ENCODE data around the gene SORL1. TPM values are rescaled to one million over a fixed set of nuclear protein-coding genes. Genes with fewer than 3 reads are reported as not detected.

Gene SORL1
- total RNA-seq, 1 donor: 216 TPM

- H3K4me3 ChIP-seq (ENCODE audit: low read length): no peak overlapping the region
- no peaks in the 10 kb centered on the region for H3K27me3 ChIP-seq (ENCODE audit: insufficient read depth, low read length)
- H3K9me3 ChIP-seq (ENCODE audit: low read depth, low read length): no peaks in the 10 kb centered on the region
- H3K4me1 ChIP-seq (ENCODE audit: insufficient read depth, low read length): no peaks in the 10 kb centered on the region
These were observed 215.7 kb downstream of the SORL1 start for GRCh38 chr11:121667836-121668235.

GRCh38 chr11:121669422-121669821 lies 217.3 kb downstream of the SORL1 start:
- H3K9me3 ChIP-seq (ENCODE audit: low read depth, low read length): no peaks in the 10 kb centered on the region
- H3K4me3 ChIP-seq (ENCODE audit: low read length): no peak overlapping the region
- no peaks in the 10 kb centered on the region for H3K27me3 ChIP-seq (ENCODE audit: insufficient read depth, low read length)
- H3K4me1 ChIP-seq (ENCODE audit: insufficient read depth, low read length): no peaks in the 10 kb centered on the region

GRCh38 chr11:121670266-121670665 lies 218.2 kb downstream of the SORL1 start:
- H3K4me3 ChIP-seq (ENCODE audit: low read length): no peak overlapping the region
- H3K4me1 ChIP-seq (ENCODE audit: insufficient read depth, low read length): no peaks in the 10 kb centered on the region
- H3K27me3 ChIP-seq (ENCODE audit: insufficient read depth, low read length): no peaks in the 10 kb centered on the region
- H3K9me3 ChIP-seq (ENCODE audit: low read depth, low read length): no peaks in the 10 kb centered on the region

- H3K4me1 ChIP-seq (ENCODE audit: insufficient read depth, low read length): no peaks in the 10 kb centered on the region
- H3K9me3 ChIP-seq (ENCODE audit: low read depth, low read length): no peaks in the 10 kb centered on the region
- no peak overlapping the region for H3K4me3 ChIP-seq (ENCODE audit: low read length)
- no peaks in the 10 kb centered on the region for H3K27me3 ChIP-seq (ENCODE audit: insufficient read depth, low read length)
These were observed 218.7 kb downstream of the SORL1 start for GRCh38 chr11:121670805-121671282.

GRCh38 chr11:121671283-121672168 lies 219.4 kb downstream of the SORL1 start:
- no peaks in the 10 kb centered on the region for H3K4me1 ChIP-seq (ENCODE audit: insufficient read depth, low read length)
- no peaks in the 10 kb centered on the region for H3K27me3 ChIP-seq (ENCODE audit: insufficient read depth, low read length)
- H3K4me3 ChIP-seq (ENCODE audit: low read length): no peak overlapping the region
- no peaks in the 10 kb centered on the region for H3K9me3 ChIP-seq (ENCODE audit: low read depth, low read length)

- Histone ChIP-seq H3K27me3 (ENCODE audit: insufficient read depth, low read length) (no peaks in the 10 kb centered on the region), H3K4me1 (ENCODE audit: insufficient read depth, low read length) (no peaks in the 10 kb centered on the region), H3K4me3 (ENCODE audit: low read length) (no peak overlapping the region), H3K9me3 (ENCODE audit: low read depth, low read length) (no peaks in the 10 kb centered on the region)
These were observed 220.7 kb downstream of the SORL1 start for GRCh38 chr11:121672630-121673487.

GRCh38 chr11:121681550-121682268 lies 229.6 kb downstream of the SORL1 start:
- Histone ChIP-seq H3K4me3 (ENCODE audit: low read length) (no peak overlapping the region), H3K4me1 (ENCODE audit: insufficient read depth, low read length) (no peaks in the 10 kb centered on the region), H3K9me3 (ENCODE audit: low read depth, low read length) (no peaks in the 10 kb centered on the region), H3K27me3 (ENCODE audit: insufficient read depth, low read length) (peaks cover 5% of the 10 kb centered on the region)

Other genes with a start within 250 kb of the SORL1 start
- gene SC5D, start 159.5 kb upstream of the SORL1 start, total RNA-seq: 79.0 TPM

Measured in mononuclear cell (primary cell).